ENCODE data around the gene GPAT2.
"Not testable (repeated sequence)": the region's sequence is repeated elsewhere in the genome, so short reads cannot be mapped to it uniquely, and the experiment has no call there.

DNA sequence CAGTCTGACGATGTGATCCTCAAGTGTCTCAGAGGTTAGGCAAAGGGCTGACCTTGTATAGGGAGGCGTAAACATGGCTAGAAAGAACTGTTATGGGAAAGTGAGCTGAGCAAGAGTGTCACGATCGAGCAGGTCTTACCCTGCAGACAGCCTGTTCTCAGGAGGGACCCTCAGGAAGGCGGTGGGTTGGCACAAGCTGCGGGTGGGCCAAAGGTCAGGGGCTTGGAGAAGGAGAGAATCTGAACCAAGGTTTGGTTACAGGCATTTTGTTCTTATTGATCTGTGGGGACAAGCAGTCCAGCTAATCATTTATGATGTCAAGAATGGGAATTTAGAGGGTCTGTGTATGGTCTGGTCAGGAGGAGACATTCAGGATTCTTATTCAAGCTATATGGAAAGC, 26.7 kb downstream of the GPAT2 start:
- TF ChIP-seq, protein P1, sequence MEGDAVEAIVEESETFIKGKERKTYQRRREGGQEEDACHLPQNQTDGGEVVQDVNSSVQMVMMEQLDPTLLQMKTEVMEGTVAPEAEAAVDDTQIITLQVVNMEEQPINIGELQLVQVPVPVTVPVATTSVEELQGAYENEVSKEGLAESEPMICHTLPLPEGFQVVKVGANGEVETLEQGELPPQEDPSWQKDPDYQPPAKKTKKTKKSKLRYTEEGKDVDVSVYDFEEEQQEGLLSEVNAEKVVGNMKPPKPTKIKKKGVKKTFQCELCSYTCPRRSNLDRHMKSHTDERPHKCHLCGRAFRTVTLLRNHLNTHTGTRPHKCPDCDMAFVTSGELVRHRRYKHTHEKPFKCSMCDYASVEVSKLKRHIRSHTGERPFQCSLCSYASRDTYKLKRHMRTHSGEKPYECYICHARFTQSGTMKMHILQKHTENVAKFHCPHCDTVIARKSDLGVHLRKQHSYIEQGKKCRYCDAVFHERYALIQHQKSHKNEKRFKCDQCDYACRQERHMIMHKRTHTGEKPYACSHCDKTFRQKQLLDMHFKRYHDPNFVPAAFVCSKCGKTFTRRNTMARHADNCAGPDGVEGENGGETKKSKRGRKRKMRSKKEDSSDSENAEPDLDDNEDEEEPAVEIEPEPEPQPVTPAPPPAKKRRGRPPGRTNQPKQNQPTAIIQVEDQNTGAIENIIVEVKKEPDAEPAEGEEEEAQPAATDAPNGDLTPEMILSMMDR (IDR thresholded peaks at IDR 0.05): not testable (repeated sequence)
- TF ChIP-seq POLR2A (IDR thresholded peaks at IDR 0.05): not testable (repeated sequence)

Data from lower leg skin (tissue), 3 donors.